HG02642 (cell line): ENCODE data around the gene PGM1.

Experiments used
- ATAC-seq: cut with Tn5 transposase; IDR thresholded peaks from one replicate; pipeline ENCODE4 v1.9.1; 2021; ENCODE audit warnings: mild to moderate bottlenecking; ENCODE audit not compliant: unreplicated experiment, poor library complexity

Gene PGM1

DNA sequence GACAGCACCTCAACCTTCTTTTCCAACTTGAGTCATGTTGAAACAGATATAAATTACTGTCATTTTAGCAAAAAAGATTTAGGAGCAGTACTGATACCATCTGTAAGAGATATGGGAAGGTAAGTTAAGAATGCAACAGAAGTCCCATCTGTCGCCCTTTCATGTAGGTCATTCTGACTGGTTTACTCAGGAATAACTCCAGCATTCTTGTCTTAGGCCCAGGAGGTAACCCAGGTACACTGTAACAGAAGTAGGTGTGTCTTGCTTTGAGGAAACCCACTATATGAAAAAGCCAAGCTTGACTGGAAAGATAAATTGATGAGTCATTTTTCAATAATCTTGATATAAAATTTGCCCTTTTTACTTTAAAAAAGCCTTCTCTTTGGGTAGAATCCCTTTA is 35.4 kb downstream of the PGM1 start:
- no peak for ATAC-seq

DNA sequence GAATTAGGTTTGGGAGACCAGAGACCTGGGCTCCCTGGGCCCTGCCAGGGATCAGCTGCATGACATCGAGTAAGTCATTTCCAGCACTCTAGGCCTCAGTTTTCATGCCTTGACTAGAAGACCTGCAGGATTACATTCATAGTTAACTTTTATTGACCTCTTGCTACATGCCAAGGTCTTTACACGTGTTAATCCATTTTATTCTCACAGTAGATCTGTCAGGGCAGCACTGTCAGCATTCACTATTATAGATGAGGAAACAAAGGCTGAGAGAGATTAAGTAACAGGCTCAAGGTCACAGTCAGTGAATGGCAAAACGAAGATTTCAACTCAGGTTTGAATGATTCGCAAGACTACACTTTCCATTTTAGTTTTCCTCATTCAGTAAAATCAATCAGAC is 37.0 kb downstream of the PGM1 start:
- no peak for ATAC-seq

DNA sequence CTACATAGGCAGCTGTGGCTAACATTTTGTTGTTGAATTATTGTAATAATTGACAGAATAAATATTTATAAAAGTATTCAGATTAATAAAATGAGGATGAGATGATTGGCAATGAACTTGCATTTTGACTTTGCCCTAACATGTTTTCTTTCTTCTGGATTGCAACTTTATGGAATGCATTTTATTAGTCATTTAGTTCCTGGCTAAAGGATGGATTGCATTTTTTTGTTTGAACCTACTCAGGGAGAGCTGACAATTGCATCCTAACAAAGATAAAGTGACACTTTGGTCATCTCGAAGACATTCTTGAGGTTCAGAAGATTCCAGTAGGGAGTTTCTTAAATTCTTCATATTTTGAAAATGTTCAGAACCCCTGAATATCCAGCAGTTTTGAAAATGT is 37.5 kb downstream of the PGM1 start:
- ATAC-seq = no peak

DNA sequence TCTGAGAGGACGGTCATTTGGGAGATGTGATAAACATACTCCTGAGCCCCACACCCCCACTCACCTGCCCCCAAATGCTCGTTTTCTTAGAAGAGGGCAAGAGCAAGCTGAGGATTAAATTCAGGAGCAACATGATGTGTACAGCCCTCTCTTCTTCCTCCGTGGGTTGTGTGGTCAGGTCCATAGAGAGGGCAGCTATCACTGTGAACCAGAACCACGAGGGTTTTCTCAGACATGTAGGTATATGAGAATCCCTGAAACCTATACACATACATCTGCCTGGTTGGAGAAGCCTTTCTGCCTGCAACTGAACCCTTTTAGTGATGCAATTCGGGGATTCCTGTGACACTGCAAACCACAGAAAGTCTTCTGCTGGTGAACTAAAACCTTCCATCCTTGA is 38.9 kb downstream of the PGM1 start:
- ATAC-seq = no peak

DNA sequence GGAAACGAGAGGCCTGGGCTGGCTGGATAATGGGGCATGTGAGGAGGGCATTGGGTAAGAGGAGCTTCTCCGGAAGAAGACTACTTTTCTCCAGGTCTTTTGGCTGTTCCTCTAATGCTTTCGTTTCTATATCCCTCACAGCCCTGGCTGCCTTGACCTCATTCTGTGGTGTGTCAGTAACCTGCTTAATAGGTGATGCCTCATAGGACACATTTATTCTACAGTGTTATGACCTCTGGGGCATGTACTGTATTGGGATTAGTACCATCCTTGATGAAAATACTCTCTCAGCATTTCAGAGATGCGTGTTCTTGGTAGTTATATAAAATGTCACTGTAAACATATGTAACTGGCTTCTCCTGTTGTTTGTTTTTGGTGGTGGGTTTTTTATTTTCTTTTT is 40.1 kb downstream of the PGM1 start:
- no peak for ATAC-seq

DNA sequence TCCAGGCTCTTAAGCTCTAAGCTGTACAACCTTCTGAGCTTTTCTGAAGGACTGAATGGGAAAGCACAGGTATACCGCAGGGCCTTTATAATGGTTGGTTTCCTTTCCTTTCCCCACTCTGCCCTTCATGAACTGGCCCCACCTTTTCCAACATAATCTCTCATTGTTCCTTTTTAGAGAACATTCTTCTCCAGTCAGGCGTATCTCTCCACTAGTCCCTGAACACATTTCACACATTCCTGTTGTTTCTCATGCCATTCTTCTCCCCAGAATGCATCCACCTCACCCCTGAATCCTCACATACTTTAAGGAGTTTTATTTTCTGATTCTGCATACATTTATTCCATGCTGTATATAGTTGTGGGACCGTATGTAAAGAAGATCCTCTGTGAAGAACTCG is 41.3 kb downstream of the PGM1 start:
- no peak for ATAC-seq

DNA sequence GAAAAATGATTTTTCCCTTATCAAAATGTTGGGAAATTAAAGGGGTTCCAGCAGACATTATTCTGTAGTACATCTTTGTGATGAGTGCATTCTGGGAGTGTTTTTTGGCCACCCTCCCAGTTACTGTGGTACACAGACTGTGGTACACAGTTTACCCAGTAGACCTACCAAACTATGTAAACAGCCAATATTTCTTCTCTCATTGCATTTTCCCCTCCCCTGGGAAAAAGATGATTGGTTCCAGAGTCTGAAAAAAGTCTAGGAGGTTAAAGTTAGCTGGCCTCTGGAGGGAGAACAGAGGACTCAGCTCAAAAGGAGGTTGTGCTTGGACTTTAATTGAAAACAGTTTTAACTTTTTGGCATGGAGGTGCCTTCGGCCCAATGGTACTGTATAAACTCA is 42.5 kb downstream of the PGM1 start:
- ATAC-seq = no peak

DNA sequence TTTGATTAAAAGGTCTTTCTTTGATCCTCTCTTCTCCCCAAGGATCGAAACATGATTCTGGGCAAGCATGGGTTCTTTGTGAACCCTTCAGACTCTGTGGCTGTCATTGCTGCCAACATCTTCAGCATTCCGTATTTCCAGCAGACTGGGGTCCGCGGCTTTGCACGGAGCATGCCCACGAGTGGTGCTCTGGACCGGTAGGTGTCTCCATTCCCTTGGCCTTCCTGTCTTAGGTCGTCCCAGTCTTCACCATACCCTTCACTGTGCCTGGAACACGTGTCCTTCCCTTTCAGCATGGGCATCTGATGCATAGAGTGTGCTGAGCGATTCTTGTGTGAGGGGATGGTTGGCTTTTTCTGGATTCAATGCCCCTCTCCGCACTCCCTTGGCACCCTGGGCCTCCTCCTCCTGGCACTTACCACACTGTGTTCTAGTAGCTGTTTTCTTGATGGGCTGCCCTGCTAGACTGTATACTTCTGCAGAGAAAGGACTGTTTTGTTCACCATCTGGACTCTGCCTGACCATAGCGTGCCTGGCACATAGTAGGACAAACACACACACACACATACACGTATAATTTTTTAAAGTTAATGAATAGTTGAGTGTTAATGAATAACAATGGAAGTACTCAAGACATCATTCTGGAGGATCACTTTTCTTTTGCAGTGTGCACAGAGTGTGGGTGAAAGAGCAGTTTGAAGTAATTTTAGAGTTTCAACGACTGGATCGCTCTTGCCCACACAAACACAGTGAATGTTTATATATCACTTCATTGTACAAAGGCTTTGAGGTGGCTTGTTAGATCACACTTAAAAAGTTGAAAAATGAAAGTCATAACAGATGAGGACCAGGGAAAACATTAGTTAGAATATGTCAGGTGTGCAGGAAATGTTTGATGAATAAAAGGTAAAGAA is 43.2 kb downstream of the PGM1 start:
- no peak for ATAC-seq

DNA sequence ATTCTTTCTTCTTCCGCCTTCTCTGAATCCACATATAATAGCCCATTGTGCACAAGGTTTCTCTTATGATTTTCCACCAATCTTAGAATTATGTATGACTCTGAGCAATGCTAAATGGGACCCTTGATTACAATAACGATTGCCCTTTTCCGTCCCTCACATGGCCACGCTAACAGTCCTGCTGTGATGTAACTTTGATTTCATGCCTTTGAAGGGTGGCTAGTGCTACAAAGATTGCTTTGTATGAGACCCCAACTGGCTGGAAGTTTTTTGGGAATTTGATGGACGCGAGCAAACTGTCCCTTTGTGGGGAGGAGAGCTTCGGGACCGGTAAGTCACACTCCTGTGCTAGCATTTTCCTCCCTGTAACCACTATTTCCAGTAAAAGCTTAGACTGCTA is 45.3 kb downstream of the PGM1 start:
- ATAC-seq = no peak

DNA sequence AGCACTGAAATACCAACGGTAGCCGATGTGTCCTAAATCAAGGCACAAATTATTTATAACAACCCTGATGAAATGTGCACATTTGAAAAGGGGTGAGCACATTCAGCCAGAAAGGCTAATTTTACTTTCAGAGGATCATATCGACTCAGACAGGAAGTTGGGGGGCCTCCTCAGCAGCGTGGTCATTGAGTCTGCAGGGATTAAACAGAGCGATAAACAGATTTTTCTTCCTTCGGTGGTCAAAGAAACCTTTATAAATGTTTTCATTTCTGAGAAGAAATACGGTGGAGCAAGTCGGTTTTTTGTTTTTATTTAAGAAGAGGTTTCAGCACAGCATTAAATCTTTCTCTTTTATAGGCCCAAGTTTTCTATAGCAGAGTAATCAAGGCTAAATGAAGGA is 45.7 kb downstream of the PGM1 start:
- no peak for ATAC-seq

DNA sequence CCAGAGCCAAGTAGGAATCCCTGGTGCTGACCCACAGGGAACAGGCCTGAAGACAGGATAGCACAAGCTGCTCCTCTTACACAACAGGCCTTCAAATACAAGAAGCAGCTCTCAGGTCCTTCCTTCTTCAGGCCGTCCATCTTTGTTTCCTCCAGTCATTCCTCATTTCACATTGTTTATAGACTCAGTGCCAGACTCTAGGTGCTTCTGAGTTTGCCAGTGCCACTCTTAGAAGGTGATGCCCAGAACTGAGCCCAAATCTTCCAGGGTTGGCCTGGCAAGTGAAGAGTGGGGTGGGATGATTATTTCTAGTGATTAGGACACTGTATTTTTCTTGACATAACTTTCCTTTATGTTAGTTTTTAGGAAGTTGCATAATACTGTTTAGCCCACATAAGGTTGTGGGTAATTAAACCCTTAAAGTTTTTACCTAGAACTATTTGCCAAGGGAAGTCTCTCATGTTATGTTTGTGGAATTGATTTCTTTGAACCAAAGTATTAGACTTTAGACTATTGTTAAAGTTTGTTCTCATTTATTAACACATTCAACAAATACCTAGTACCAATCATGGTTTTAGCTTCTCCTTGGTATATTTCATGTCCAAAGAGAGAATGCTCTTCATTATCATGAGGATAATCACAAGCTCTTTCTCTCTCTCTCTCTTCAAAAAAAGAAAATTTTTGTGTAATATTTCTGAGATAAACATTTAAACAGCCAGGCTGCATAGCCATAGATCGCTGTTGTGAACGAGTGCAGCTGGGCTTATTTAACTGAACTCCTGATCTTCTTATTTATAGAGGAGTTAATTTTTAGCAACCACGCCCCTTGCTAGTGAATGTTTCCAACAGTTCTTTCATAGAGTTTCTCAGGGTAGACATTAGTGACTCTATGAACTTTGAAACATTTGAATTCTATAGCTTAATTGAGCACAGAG is 47.7 kb downstream of the PGM1 start:
- ATAC-seq = no peak

DNA sequence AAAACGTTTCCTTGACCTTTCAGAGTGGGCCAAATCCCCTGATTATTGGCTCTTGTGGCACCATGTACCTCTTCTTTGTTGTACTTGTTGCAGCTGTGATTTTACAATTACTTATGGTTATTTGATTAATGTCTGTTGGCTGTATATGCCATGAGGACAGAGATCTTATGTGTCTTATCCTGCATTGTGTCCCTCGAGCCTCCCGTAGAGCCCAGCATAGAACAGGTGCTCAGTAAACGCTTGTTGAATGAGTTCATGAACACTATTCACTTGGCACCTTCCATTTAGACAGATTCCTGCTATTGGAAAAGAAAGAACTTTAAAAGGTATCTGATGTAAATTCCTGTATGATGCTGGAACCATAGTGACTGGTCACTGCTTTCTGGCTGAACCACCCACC is 48.4 kb downstream of the PGM1 start:
- ATAC-seq = no peak

DNA sequence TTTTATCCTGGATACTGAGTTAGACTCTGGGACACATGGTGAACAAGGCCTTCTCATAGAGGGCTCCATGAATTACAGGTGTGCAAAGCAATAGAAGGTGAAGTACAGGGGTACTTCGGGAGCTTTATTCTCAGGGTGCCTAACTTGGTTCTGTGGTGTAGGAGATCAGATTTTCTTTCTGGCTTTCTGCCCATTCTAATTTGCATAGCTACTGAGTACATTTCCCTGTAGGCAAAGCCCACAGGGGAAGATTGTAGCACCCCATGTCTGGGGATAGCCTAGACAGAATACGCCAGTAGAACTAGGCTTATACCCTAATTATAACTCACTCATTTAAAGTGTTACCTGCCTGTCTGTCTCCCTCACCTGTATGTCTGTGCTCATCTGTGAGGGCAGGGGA is 49.7 kb downstream of the PGM1 start:
- ATAC-seq = no peak

DNA sequence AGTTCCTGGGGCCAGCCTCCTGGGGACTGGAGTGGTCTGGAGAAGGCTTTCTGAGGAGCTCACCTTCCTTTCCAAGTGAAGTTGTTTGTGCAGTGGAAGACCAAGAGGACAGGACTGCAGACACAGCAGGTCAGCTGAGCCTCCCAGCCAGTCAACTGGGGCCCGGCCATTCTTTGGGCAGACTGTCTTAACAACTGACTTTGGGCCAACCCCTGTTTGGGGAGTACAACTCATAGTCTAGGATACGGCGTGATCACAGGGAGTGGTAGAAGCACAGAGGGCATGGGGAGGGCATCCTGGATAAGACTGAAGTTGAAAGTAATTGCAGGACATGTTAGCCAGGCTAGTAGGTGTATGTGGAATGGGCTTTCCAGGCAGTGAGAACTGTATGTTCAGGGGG is 50.3 kb downstream of the PGM1 start:
- no peak for ATAC-seq

DNA sequence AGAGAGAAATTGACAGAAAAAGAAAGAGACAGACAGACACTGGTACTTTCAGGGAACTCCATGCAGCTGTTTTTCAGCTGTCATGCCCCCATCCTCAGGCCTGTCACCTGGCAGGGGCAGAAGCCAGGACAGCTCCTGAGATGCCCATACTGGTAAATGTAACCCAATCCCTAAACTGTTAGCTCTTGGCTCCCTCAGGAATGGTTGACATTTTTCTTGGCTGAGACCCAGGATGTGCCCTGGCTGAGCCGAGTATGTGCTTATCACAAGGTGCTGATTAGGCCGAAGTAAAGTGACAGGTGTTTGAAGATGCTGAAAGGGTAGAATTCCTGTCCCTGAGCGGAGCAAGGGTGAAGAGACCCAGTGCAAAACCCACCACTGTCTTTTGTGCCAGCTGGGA is 50.7 kb downstream of the PGM1 start:
- ATAC-seq = no peak

DNA sequence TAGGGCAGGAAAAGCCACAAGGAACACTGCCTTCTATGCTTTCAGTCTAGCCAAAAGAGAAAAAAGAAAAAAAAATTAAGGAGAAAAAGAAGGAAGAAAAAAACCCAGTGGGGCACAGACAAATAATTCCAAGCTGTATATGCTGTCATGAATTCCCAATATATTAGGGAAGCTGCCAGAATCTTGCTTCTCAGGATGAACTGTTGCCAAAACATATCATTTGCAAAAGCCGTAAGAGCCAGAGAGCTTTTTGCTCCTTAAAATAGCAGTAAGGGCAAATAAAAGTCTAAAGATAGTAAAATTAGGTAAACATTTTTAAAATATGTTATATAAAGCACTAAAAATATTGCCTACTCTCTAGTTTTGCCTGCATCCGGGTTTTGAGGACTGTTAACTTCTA is 52.1 kb downstream of the PGM1 start:
- ATAC-seq = no peak

DNA sequence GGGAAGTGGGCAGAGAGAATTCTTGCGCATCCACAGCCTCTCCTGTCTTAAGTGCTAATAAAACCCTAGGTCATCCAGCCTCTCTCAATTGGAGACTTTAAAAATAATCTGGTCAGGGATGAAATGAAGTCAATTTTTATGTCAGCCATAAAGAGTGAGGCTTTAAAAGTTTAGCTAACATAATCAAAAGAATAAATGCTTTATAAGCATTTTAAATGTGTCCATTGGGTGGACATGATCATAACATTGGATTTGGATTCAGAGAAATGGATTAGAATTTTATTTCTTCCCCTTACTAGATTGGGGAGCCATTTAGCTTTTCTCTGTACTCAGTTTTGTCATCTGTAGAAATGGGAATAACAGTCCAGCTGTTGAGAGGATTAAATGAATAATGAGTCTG is 55.5 kb downstream of the PGM1 start:
- ATAC-seq = no peak

DNA sequence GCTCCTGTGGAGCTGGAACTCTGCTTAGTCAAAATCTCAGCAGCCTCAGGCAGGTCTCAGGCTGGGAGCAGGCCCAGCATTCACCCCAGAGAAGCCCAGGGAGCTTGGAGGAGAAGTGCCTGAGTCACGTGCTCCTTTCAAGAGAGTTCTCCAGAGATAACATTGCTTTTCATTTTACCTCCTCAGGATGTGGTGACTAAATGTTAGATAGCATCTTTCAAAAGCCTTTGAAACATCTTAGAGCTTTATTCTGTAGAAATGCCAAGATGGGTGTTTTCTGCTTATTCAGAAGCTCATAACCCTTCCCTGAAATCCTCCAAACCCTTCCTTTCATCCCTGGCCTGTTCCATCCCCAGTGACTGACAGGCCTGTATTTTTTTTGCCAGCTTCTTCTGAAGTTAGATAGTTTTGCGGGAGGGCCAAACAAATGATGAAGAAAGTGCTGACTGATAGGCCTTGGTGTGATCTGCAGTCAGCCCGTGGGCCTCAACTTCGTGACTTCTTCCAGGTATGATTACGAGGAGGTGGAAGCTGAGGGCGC is 58.0 kb downstream of the PGM1 start:
- ATAC-seq = no peak

DNA sequence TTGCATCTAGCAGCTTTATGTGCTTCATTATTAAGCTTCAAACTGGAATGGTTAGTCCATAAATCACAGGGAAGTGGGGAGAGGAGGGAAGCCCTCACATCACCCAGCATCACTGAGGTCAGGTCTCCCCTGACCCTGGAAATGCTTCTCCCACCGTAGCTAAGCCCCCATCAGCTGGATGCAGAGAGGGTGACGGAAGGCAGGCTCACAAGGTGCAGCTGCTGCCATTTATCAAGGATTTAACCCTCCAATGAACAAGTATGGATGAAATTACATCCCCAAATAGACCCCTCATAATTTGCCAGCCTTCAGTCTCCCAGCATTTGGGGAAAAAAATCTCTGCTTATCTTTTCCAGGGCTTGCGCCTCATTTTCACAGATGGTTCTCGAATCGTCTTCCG is 60.8 kb downstream of the PGM1 start:
- ATAC-seq = no peak

DNA sequence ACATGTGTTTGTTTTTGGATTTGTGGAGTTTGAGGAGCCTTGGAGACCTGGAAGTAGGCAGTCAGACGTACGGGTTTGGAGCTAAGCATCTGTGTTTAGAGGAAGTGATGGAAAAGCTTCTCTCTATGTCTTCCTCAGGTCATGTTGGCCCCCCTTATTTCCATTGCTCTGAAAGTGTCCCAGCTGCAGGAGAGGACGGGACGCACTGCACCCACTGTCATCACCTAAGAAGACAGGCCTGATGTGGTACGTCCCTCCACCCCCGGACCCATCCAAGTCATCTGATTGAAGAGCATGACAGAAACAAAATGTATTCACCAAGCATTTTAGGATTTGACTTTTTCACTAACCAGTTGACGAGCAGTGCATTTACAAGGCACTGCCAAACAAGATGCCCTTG is 66.2 kb downstream of the PGM1 start:
- no peak for ATAC-seq
